ENCODE data around the gene XBP1. TPM values are rescaled to one million over a fixed set of nuclear protein-coding genes. Genes with fewer than 3 reads are reported as not detected.
"Not testable (repeated sequence)": the region's sequence is repeated elsewhere in the genome, so short reads cannot be mapped to it uniquely, and the experiment has no call there.

The XBP1 gene
- total RNA-seq, 1 donor from 2014 or later: 127 TPM

- H3K4me3 Mint-ChIP-seq: no peak overlapping the region
- peaks cover 16% of the 10 kb centered on the region for H3K4me1 Mint-ChIP-seq (ENCODE audit: unreplicated experiment)
- H3K36me3 Mint-ChIP-seq: peaks cover 3% of the 10 kb centered on the region
- peak overlapping the region; percentile 17 for H3K27ac Mint-ChIP-seq
- no peaks in the 10 kb centered on the region for H3K27me3 Mint-ChIP-seq
- no peaks in the 10 kb centered on the region for H3K9me3 Mint-ChIP-seq
- no peak for DNase-seq (ENCODE audit: extremely low spot score, unreplicated experiment)
- TF ChIP-seq, protein P1, sequence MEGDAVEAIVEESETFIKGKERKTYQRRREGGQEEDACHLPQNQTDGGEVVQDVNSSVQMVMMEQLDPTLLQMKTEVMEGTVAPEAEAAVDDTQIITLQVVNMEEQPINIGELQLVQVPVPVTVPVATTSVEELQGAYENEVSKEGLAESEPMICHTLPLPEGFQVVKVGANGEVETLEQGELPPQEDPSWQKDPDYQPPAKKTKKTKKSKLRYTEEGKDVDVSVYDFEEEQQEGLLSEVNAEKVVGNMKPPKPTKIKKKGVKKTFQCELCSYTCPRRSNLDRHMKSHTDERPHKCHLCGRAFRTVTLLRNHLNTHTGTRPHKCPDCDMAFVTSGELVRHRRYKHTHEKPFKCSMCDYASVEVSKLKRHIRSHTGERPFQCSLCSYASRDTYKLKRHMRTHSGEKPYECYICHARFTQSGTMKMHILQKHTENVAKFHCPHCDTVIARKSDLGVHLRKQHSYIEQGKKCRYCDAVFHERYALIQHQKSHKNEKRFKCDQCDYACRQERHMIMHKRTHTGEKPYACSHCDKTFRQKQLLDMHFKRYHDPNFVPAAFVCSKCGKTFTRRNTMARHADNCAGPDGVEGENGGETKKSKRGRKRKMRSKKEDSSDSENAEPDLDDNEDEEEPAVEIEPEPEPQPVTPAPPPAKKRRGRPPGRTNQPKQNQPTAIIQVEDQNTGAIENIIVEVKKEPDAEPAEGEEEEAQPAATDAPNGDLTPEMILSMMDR (conservative IDR thresholded peaks at IDR 0.05): no peak
Measured at GRCh38 chr22:28808716-28809355, 8.5 kb upstream of the XBP1 start.

GRCh38 chr22:28805426-28805825 is 5.1 kb upstream of the XBP1 start:
- not testable (repeated sequence) for H3K27me3 Mint-ChIP-seq; DNase-seq (ENCODE audit: extremely low spot score, unreplicated experiment); H3K36me3 Mint-ChIP-seq; H3K4me3 Mint-ChIP-seq; H3K9me3 Mint-ChIP-seq; H3K27ac Mint-ChIP-seq
- peaks cover 20% of the 10 kb centered on the region for H3K4me1 Mint-ChIP-seq (ENCODE audit: unreplicated experiment)

DNA sequence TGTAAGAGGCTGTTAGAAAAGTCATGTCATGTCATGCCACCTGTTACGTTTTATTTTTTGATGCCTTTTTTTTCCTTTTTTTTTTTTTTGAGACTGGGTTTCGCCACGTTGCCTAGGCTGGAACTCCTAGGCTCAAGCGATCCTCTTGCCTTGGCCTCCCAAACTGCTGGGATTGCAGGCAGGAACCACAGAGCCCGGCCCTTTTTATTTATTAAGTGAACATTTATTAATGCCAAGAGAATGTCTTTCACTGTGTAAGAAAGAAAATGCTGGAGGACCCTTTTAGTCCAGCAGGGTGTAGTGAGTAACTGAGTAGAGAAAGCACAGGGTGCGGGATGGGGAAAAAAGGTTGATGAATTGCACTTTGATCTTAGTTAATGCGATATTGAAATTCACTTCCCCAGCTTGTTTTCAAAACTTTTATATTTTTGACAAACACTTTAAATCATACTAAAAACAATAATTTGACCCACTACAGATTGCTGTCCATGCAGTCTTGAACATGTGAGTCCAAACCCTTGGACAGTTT is 2.3 kb upstream of the XBP1 start:
- TF ChIP-seq, protein P1 (conservative IDR thresholded peaks at IDR 0.05): peak; percentile 51
- H3K27ac Mint-ChIP-seq: peak overlapping the region; percentile 87
- H3K36me3 Mint-ChIP-seq: peaks cover 15% of the 10 kb centered on the region
- H3K4me3 Mint-ChIP-seq: peak overlapping the region; percentile 83
- no peak for DNase-seq (ENCODE audit: extremely low spot score, unreplicated experiment)
- peaks cover 28% of the 10 kb centered on the region for H3K4me1 Mint-ChIP-seq (ENCODE audit: unreplicated experiment)
- no peaks in the 10 kb centered on the region for H3K9me3 Mint-ChIP-seq
- H3K27me3 Mint-ChIP-seq: no peaks in the 10 kb centered on the region

- H3K4me1 Mint-ChIP-seq (ENCODE audit: unreplicated experiment): peaks cover 28% of the 10 kb centered on the region
- peak overlapping the region; percentile 87 for H3K27ac Mint-ChIP-seq
- TF ChIP-seq, protein P1 (conservative IDR thresholded peaks at IDR 0.05): no peak
- no peaks in the 10 kb centered on the region for H3K9me3 Mint-ChIP-seq
- no peaks in the 10 kb centered on the region for H3K27me3 Mint-ChIP-seq
- peak overlapping the region; percentile 83 for H3K4me3 Mint-ChIP-seq
- no peak for DNase-seq (ENCODE audit: extremely low spot score, unreplicated experiment)
- H3K36me3 Mint-ChIP-seq: peaks cover 15% of the 10 kb centered on the region
Measured at GRCh38 chr22:28801845-28802594, 1.7 kb upstream of the XBP1 start.

GRCh38 chr22:28799606-28800307 is 612 bp downstream of the XBP1 start:
- Mint-ChIP-seq H3K4me1 (ENCODE audit: unreplicated experiment) (peaks cover 36% of the 10 kb centered on the region), H3K36me3 (peaks cover 31% of the 10 kb centered on the region), H3K27ac (peak overlapping the region; percentile 100), H3K9me3 (no peaks in the 10 kb centered on the region), H3K27me3 (no peaks in the 10 kb centered on the region), H3K4me3 (peak overlapping the region; percentile 89)
- DNase-seq (ENCODE audit: extremely low spot score, unreplicated experiment): peak; percentile 77
- TF ChIP-seq, protein P1 (conservative IDR thresholded peaks at IDR 0.05): no peak

Data from type B pancreatic cell (in vitro differentiated cells).